ENCODE data around the gene AFMID. TPM values are rescaled to one million over a fixed set of nuclear protein-coding genes. Genes with fewer than 3 reads are reported as not detected.

AFMID gene
- total and polyA plus RNA-seq, 2 of the 8 experiments (the other 6 are each of a cell fraction or from before 2014, with no cell fraction given), result 49.0 to 53.0 TPM

DNA sequence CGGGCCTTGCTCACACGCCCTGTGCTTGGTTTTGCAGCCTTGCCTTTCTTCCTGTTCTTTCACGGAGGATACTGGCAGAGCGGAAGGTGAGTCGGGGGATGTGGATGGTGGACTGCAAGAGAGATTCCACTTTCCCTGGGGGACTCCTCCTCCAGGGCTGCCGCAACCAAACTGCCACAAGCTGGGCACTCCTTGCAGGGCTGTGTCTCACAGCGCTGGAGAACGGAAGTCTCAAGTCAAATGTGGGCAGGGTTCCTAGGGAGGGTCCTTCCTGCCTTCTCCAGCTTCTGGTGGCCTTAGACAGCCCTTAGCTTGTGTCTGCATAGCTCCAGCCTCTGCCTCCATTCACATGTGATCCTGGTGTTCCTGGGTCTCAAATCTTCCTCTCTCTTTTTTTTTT is 15.5 kb downstream of the AFMID start:
- CTCF ChIA-PET (ENCODE audit: partially characterized antibody), result interaction anchor here (0.9 to 10.2 kb wide), 4 partner anchors 17 to 46 kb away, joined by 3 to 65 read pairs (median 7); partner anchors contain the start of genes AFMID and TK1
- Histone ChIP-seq H2BK15ac (ENCODE audit: low read length) (no peak overlapping the region), H3K4me3 (ENCODE audit: extremely low read depth in 1 of 4, insufficient read depth in 2 of 4, low read depth in 3 of 4, low read length in 4 of 4) (no peak overlapping the region), H3K14ac (ENCODE audit: insufficient read length) (no peak overlapping the region), H4K20me1 (replicated peaks in 1 of 2; ENCODE audit: control insufficient read depth in 1 of 2, insufficient read depth in 2 of 2, low read length in 2 of 2) (peaks cover 2 to 5% of the 10 kb centered on the region in 2 experiments), H3K36me3 (ENCODE audit: control insufficient read depth in 2 of 4, insufficient read depth in 4 of 4, low read length in 3 of 4) (peaks cover 0 to 19% (median 1%) of the 10 kb centered on the region in 4 experiments; a peak in 4 of 8 replicates), H3K4me1 (replicated peaks in 1 of 4; ENCODE audit: control insufficient read depth in 3 of 4, insufficient read depth in 4 of 4, low read length in 3 of 4) (peaks cover 0 to 4% (median 0%) of the 10 kb centered on the region in 4 experiments; a peak in 3 of 7 replicates), H2BK20ac (ENCODE audit: low read length) (no peak overlapping the region), H3K23me2 (ENCODE audit: low read depth, low read length) (no peaks in the 10 kb centered on the region), H2AK5ac (ENCODE audit: low read depth, low read length) (no peak overlapping the region), H4K8ac (ENCODE audit: extremely low read depth, insufficient read depth, low read length) (no peak overlapping the region), H3K27ac (ENCODE audit: low read depth, low read length) (no peak overlapping the region), H2BK120ac (replicated peaks; ENCODE audit: low read depth, low read length) (no peak overlapping the region), H2BK12ac (ENCODE audit: low read depth, low read length) (no peak overlapping the region), H3K23ac (ENCODE audit: insufficient read length) (no peak overlapping the region), H2BK5ac (ENCODE audit: low read depth, low read length) (no peak overlapping the region), H3K9me3 (ENCODE audit: insufficient read depth in 2 of 2, low read depth in 1 of 2, low read length in 1 of 2) (no peaks in the 10 kb centered on the region), H3K79me2 (ENCODE audit: control insufficient read depth in 1 of 2, insufficient read depth in 2 of 2, low read length in 2 of 2) (no peaks in the 10 kb centered on the region; a peak in 1 of 4 replicates), H3K18ac (ENCODE audit: extremely low read depth, low read length) (no peak overlapping the region), H4K5ac (ENCODE audit: insufficient read length, low read depth, low read length) (no peak overlapping the region), H3K9ac (replicated peaks in 1 of 4; ENCODE audit: extremely low read depth in 1 of 4, low read depth in 3 of 4, low read length in 3 of 4) (no peak overlapping the region), H3K4me2 (ENCODE audit: insufficient read depth in 1 of 2, low read depth in 2 of 2, low read length in 2 of 2) (no peak overlapping the region), H3K79me1 (ENCODE audit: low read depth, low read length) (0 out of 2 replicates have a peak, but pooled peaks cover 3% of the 10 kb centered on the region), H2AFZ (ENCODE audit: low read length) (no peak overlapping the region), H3K4ac (replicated peaks; ENCODE audit: insufficient read length, low read depth, low read length) (no peak overlapping the region), H3K27me3 (replicated peaks in 1 of 4; ENCODE audit: control insufficient read depth in 3 of 4, extremely low read depth in 1 of 4, insufficient read depth in 3 of 4, low read length in 3 of 4) (no peaks in the 10 kb centered on the region), H3K56ac (replicated peaks; ENCODE audit: insufficient read length, low read depth, low read length) (no peak overlapping the region), H4K91ac (replicated peaks; ENCODE audit: insufficient read length, low read length) (no peak overlapping the region)
- no peak for FAIRE-seq
- POLR2A ChIA-PET (ENCODE audit: partially characterized antibody), result interaction anchor here (1.1 to 1.5 kb wide), 5 partner anchors 11 to 24 kb away, joined by 3 to 5 read pairs (median 5); partner anchors contain the start of genes BIRC5 and TK1
- no peak for TF ChIP-seq GTF2F1 (IDR thresholded peaks at IDR 0.05; ENCODE audit: borderline replicate concordance, low read depth, low read length)
- TF ChIP-seq CREB1 (IDR thresholded peaks at IDR 0.05), result no peak
- TF ChIP-seq CBX8 (IDR thresholded peaks at IDR 0.05; ENCODE audit: borderline replicate concordance, low read depth, low read length), result no peak
- TF ChIP-seq MAX (IDR thresholded peaks at IDR 0.05), result no peak
- no peak for TF ChIP-seq SUZ12 (IDR thresholded peaks at IDR 0.05; ENCODE audit: low read length)
- TF ChIP-seq RFX5 (IDR thresholded peaks at IDR 0.05; ENCODE audit: borderline replicate concordance, low read depth, low read length), result no peak
- DNase-seq (ENCODE audit: low read depth in 1 of 2, low spot score in 2 of 2), result no peak
- 100% methylated on average over 8 of the region's 8 CpGs; no CpG with 5 or more reads in 1 of the 2 experiments for WGBS, 2 experiments (ENCODE audit: extremely low coverage in 1 of 2, insufficient coverage in 1 of 2, insufficient read length in 1 of 2, insufficient replicate concordance in 2 of 2, low coverage in 1 of 2, low lambda C conversion rate in 2 of 2, missing lambda C conversion rate in 1 of 2)

All from H1 (cell line).